Measurements from ENCODE around the gene PGGHG.

DNA sequence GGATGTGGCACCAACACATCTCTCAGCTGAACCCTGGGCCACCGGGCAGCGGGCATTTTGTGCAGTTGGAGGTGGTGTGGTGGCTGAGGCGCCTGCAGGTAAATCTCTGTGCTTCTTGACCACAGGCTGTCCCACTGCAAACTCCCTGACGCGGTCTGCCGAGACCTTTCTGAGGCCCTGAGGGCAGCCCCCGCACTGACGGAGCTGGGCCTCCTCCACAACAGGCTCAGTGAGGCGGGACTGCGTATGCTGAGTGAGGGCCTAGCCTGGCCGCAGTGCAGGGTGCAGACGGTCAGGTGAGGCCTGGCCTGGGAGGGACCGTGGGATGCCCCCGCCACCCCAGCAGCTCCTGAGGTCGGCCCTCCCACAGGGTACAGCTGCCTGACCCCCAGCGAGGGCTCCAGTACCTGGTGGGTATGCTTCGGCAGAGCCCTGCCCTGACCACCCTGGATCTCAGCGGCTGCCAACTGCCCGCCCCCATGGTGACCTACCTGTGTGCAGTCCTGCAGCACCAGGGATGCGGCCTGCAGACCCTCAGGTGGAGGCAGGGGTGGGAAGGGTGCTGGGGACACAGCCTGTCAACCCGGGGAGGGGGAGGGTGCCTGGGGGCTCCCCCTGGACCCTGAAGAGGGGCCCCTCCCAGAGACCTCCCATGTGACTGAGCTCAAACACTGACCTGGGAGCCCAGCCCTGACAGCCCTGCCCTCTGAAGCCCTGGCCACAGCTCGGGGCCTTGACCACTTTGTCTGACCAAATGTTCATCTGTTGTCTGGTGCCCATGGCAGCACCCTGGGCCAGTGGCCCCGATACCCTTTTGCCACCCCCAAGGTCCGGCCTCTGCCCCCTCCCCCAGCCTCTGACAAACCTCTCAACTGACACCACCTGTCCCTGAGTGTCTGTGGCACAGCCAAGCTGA lies 4.6 kb upstream of the PGGHG start:
- TF ChIP-seq, protein P1, sequence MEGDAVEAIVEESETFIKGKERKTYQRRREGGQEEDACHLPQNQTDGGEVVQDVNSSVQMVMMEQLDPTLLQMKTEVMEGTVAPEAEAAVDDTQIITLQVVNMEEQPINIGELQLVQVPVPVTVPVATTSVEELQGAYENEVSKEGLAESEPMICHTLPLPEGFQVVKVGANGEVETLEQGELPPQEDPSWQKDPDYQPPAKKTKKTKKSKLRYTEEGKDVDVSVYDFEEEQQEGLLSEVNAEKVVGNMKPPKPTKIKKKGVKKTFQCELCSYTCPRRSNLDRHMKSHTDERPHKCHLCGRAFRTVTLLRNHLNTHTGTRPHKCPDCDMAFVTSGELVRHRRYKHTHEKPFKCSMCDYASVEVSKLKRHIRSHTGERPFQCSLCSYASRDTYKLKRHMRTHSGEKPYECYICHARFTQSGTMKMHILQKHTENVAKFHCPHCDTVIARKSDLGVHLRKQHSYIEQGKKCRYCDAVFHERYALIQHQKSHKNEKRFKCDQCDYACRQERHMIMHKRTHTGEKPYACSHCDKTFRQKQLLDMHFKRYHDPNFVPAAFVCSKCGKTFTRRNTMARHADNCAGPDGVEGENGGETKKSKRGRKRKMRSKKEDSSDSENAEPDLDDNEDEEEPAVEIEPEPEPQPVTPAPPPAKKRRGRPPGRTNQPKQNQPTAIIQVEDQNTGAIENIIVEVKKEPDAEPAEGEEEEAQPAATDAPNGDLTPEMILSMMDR (IDR thresholded peaks at IDR 0.05) = no peak
- no peak for TF ChIP-seq ZFX (IDR thresholded peaks at IDR 0.05; ENCODE audit: borderline replicate concordance)

Data from 22Rv1 (cell line).